Glomerular endothelial cell (primary cell): Measurements from ENCODE around the gene FGF14. TPM values are rescaled to one million over a fixed set of nuclear protein-coding genes. Genes with fewer than 3 reads are reported as not detected.
"Not testable (repeated sequence)": the region's sequence is repeated elsewhere in the genome, so short reads cannot be mapped to it uniquely, and the experiment has no call there.

Experiments
- DNase-seq: peaks from one replicate; pipeline ENCODE4 v3.0.0-alpha.2; 2011; ENCODE audit warnings: low read depth, low spot score; ENCODE audit errors: extremely low read depth
- total RNA-seq: library from RNA; depleted of rRNA; stranded (reverse); fragments of >200 nt; gene quantifications from 2 replicates; pipeline ENCODE4 v1.2.3, GENCODE V29; 2015

The FGF14 gene
- total RNA-seq, 1 donor from 2014 or later: 0.06 TPM

DNA sequence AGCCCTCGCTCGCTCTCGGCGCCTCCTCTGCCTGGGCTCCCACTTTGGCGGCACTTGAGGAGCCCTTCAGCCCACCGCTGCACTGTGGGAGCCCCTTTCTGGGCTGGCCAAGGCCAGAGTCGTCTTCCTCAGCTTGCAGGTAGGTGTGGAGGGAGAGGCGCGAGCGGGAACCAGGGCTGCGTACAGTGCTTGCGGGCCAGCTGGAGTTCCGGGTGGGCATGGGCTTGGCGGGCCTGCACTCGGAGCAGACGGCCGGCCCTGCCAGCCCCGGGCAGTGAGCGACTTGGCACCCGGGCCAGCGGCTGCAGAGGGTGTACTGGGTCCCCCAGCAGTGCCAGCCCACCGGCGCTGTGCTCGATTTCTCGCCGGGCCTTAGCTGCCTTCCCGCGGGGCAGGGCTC lies 333.5 kb downstream of the FGF14 start:
- not testable (repeated sequence) for DNase-seq

DNA sequence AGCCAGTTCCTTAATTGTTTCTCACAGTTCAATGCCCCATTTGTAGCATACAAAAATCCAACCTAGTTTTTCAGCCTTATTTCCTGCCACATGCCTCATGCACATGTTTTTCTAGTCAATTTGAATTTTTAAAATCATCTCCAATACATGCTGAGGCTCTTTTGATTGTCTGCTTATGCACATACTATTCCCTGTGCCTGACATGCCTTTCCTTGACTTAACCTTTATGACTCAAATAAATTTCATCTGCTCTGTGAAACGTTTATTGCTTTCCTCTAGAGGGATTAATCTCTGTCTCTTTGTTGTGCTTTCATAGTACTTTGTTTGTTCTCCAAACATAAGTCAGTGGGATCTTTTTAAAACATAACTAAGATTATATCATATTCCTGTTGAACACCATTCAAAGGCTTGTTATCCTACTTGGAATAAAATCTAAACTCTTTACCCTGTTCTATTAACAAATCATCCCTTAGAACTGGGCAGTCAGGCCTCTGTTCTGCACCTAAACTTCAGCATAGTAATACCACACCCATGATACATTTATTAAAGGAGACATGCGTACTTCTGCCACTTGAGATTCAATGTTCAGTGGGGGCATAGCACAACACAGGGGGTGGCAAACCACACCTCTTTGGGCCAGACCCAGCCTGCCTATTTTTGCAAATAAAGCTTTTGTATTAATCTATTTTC lies 346.6 kb downstream of the FGF14 start:
- no peak for DNase-seq

DNA sequence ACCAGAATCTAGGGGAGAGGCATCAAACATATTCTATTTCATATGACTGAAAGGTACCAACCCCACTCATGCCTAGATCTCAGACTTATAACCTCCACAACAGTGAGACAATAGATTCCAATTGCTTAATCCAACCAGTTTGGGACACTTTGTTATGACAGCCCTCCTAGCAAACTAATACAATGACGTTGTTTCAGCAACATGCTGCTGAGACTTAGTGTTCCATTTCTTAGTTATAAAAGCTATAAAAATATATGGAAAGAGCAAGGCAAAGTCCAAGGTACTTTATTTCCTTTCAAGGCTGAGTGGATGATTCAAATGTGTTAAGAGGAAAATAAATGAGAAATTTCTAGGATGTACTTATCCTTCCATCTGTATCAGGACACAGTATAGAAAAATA lies 352.0 kb downstream of the FGF14 start:
- DNase-seq: no peak

DNA sequence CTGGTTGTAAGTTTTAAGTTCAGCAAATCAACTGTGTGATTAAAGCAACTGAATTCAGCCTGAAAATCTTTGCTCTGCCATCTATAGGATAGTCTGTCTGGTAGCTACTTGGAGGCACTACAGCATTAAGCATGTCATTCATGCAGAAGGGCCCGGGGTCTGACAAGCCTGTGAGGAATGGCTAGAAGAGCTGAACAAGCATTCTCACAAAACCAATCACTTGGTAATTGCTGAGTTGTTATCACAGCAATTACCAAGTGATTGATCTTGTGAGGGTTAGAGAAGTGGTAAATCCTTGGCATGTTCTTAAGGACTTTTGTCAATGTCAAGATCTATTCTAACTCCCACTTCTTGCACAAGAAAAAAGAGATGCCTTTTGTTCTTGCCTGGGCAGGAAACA lies 356.1 kb downstream of the FGF14 start:
- no peak for DNase-seq

DNA sequence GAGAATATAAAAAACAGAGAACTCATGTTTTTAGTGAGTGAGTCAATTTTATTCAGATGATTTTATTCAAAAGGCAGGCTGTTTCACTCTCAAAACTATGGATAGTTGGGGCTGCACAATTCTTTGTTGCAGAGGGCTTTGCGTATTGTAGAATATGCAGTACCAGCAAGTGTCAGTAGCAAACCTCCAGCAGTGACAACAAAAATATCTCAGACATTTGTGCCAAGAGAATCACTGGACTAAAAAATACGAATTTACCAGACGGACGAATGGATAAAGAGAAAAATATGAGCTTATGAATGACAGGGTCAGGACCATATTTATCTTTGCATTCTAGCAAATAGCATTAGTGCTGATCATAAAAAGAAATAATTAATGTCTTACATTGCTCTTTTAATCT lies 359.1 kb downstream of the FGF14 start:
- no peak for DNase-seq

DNA sequence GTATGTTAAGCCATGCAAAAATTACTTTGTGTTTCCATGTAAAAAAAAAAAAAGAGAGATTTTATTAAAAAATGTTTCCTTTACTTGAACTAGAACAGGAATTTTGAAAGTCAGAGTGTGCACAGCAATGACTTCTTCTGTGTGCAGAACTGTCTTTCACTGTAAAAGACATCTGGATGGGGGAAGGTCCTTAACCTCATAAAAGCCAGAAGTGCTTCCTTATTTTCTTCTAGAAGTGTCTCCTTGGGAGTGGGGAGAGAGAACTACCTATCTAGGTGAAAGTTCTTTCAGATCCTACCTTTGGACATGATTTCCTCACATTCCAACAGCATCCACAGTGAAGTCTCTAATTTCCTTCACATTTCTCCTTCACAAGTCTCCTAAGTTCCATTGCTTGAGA lies 360.3 kb downstream of the FGF14 start:
- DNase-seq: no peak

DNA sequence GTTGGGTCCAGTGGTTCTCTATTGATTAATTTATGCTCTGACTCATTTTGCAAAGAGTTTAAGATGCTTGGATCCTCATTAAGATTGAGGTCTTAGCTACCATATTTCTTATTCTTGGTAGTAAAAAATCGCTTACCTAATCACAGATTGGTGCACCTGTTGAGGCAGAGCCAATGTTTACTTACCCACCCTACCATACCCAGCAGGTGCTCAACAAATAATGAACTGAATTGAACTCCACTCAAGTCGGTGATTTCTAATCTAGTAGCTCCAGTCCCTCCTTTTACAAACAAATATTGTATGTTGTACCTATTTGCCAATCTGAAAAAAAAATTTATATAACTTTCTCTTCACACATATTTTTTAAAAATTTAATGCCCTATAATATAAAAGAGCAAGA lies 361.0 kb downstream of the FGF14 start:
- DNase-seq: no peak

DNA sequence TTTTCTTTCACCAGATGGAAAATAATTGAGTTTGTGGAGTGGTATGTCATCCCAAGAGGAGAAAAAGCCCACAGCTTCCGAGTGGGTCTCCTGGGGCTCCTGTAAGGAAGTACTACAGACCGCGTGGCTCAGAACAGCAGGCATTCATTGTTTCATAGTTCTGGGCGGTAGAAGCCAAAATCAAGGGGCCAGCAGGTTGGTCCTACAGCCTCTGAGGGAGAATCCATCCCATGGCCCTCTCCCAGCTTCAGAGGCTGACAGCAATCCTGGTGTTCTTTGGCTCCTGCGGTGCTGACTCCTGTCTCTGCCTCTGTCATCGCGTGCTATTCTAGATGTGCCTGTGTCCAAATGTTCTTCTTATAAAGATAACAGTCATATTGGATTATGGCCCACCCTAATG lies 362.6 kb downstream of the FGF14 start:
- DNase-seq: no peak

DNA sequence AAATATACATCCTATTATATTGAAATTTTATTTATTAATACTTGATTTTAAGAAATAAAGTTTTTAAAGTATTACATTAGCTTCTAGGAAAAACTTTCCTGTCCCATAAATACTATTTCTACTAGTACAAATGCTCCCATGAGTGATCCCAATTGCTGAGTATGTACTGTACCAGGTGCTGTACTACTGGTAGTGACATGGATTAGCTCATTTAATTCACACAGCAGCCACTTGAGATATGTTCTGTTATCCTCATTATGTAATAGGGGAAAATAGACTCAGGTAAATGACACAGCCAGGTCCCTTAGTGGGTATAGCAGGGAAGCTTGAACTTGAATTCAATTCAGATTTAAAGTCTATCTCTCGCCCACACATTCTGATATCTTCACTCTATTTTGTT lies 363.1 kb downstream of the FGF14 start:
- DNase-seq: no peak

DNA sequence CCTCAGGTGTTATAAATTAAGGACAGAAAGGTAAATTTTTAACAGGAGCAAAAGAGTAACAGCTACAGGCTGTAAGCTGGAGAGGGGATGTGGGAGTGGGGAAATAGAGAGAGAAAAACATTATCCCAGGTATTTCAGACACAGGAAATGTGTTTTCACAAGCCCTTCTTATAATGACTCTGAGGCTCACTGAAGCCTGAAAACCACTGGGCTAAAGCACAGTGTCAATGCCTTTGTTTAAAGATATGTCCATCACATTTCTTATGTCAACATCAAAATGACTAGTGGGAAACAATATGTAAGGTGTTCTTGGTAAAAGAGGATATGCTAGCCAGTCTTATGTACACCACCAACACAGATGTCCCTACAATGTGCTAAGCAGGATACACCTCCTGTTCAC lies 365.9 kb downstream of the FGF14 start:
- DNase-seq: no peak

DNA sequence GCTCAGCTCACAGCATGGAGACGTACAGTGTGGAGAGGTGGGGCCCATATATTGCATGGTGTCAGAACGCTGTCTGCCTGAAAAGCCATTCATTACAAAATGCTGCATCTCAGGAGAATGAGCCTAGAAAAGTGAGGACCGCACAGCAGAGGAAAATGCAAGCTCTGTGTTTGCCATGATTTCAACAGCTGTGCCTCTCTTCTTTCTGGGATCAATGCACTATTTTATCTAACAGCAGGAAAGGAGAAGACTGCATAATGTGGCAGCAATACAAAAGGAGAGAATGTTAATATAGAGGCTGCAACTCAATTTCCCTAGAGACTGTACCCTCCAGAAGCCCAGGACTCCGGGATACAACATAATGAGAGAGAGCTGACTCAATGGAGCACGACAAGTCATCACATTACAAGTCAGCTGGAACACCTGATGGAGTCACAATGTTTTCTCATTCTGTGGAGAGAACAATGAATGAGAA lies 368.0 kb downstream of the FGF14 start:
- DNase-seq: no peak

DNA sequence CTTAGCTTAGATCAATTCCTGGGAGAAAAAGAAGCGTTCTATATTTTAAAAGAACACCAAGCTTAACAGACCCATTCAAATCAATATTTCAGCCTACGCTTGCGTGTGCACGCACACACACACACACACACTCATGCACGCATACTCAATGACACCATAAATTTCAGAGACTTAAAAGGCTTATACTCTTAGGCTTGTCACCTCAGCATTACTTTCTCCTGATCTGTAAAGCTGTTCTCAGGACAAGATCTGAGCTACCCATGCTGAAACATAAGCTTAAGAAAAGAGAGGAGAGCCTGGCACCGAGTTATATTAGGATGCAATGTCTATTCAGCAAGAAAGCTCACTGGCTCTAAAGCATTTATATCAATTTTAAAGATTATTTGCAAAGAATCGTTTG lies 368.5 kb downstream of the FGF14 start:
- no peak for DNase-seq

DNA sequence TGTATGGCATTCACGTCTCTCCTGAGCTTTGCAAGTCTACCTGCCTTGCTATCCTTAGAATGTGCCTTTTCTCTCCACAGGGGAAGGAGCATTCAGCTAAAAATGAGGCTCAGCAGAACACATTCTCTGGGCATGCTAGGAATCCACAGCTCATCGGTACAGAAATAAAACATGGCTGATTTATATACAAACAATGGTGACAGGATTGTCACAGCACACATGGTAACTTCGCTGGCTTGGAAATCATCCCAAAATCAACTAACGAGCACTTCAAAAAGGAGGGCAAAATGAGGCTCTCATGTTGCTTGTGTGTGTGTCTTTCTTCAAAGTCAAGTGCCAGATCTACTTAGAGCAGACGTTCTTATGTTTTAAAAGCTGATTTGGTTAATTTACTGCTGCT lies 373.0 kb downstream of the FGF14 start:
- DNase-seq: no peak

DNA sequence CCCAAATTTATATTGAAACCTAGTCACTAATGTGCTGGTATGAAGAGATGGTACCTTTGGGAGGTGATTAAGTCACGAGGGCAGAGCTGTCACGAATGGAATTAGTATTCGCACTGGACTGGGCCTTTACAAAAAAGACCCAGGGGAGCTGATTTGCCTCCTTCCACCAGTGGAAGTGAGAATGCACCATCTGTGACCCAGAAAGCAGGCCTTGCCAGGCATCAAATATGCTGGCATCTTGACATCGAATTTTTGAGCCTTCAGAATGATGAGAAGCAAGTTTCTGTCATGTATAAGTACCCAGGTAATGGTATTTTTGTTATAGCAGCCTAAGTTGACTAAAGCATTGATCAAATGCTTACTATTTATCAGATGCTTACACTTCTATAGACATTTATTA lies 373.6 kb downstream of the FGF14 start:
- DNase-seq: no peak

DNA sequence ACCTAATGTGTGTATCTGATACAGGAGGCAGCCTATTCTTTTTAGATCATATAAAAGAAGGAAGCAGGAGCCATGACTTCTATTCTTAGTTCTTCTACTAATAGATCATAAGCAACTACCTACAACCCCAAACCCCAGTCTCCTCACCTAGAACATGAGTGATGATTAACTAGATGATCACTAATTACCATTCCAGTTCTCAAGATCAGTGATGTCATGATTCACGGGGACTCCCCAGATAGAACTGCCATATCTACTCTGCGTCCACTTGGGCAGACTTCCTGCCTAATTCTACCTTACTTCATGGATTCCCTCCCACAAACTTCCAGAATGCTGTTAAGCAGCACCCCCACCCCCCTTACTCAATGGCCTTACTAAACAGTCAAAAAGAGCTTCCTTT lies 380.1 kb downstream of the FGF14 start:
- DNase-seq: no peak

DNA sequence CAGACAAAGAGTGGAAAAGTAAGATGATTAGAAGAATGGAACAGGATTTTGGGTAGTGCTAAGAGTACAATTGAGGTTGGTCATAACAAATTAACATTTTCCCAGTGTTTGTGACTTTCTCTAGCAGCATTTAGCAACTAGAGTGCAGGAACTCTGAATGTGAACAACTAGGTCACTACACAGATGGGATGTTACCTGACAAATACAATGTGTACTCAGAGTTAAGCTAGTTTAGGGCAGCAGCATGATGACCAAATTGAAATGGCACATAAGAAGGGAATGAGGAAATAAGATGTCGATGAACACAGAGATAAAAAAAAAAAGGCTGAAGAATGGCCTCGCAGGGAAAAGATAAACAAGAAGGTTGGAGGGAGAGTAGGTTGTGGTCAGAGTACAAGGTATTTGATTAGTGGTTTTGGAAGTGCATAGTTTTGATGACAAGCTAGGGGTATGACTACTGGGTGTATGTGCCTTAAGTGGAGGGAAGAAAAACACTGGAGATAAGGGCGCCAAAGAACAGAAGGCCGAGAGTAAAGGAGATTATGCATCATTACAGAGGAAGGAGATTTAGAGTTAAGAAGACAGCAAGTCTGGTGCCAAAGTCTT lies 381.1 kb downstream of the FGF14 start:
- DNase-seq: no peak

DNA sequence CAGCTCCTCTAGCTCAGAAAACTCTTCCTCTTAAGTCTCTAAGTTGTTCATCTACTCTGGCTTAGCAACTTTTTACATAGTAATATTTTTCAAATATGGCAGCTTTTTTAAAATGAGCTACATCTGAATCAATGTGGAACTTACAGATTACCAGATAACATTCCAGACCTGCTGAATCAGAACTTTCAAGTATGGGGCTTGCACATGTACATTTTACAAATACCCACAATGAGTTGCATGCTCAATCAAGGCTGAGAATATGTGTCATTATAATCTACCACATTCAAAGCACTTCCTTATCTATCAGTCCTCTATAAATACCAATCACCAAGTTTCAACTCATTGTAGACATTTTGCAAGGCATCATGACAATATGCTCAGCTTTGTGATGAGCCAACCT lies 383.1 kb downstream of the FGF14 start:
- no peak for DNase-seq

DNA sequence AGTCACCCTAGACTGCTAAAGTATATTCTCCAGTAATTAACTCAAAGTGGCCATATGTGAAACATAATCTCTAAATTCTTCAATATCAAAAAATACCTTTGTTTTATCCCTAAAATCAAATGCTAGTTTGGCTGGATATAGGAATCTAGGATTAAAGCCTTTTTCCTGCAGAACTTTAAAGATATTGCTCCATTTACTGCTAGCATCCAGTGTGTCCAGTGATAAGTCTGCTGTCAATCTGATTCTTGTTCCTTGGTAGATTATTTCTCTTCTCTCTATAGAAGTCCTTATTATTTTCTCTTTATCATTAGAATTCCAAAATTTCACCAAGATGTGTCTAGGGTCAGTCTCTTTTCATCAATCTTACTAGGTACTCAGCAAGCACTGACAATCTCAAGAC lies 384.6 kb downstream of the FGF14 start:
- DNase-seq: no peak

DNA sequence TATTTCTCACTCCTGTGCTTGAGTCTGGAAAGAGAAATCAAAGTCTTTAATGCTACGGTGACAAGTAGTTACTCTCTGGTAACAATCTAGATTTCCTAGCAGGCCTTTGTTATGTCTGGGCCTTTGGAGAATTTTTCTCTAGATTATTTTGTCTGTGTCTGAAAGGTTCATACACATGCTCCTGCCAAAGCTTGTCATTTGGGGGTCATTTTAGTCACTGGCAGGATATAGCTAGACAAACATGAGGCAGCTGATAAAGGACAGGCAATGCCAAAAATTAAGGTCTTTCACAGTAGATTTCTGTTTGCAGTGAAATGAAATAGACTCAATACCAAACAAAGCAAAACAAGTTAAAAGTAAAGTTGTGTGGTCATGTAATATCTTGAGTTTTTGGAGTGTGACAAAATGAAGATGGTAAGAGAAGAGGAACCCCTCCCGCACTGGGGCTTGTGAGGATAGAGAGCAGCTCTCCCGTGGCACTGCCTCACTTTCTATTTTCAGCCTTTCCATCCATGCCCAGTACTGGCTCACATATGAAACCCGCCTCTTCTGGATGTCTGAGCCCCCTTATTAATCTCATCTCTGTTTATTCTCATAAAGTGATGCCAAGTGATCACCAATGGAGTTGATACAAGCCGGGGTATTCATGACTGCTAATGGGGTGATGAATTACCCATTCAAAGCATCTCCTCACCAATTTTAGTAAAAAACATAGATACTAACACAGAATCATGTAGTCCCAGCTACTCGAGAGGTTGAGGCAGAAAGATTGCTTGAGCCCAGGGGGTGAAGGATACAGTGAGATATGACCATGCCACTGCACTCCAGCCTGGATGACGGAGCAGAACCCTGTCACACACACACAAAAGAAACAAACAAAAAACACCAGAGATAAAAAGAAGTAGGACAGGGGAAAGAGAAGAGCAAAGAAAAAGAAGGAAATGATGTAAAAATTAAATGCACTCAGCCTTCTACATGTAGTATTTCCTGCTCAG lies 389.3 kb downstream of the FGF14 start:
- DNase-seq: no peak

DNA sequence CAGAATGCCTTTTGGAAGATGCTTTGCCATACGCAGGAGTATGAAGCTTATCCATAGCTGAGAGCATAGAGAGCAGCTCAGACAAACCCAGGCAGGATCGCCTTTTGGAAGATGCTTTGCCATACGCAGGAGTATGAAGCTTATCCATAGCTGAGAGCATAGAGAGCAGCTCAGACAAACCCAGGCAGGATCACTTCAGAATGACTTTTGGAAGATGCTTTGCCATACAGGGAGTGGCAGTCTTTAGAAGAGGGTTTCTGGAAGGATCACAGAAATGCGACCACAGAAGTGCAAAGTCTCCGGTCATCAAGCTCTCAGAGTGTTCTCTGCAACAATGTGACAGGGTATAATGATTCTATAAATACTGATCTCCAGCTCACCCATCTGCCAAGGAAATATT lies 390.4 kb downstream of the FGF14 start:
- not testable (repeated sequence) for DNase-seq

DNA sequence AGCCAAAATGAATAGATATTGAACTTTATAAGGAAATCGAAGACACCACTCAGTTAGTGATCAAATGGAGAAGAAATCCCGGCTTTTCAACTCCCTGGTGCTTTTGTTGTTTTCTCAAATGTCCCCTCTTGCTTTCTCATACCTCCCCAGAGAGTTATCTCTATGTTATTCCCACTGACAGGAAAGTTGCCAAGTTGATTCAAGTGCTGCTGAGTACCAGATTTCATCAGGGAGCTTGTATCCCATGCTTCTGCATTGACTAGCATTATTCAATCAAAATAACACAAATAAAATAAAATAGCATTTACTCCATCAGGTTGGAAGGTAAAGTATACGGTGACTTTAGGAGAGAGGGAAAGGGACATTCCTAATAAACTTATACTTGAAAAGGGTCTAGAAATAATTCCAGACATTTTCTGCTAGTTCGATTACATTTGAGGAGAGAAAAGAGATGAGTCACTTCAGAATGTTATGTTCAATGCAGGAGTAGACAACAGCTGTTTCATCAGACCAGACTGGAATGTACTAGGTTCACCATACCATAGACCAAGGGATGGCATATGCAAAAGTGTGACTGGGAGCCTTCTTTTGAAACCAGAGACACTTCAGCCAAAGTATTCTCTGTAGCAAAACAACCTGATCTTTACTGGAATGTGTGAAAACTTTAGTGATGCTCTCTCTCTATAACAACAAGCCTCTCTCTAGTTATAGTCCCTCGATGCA lies 397.8 kb downstream of the FGF14 start:
- no peak for DNase-seq
